Caco-2 (cell line): ENCODE data around the gene APIP. TPM values are rescaled to one million over a fixed set of nuclear protein-coding genes. Genes with fewer than 3 reads are reported as not detected.

Experiments
- BruUV-seq: library from RNA; stranded (reverse); fragments of 400-500 nt; replicated peaks from 2 replicates; lab custom pipeline; 2021; lab: Mats Ljungman, UMichigan
- CTCF ChIA-PET: fragments of 300-600 bp; sonication (Branson Sonifier 250); formaldehyde crosslinking; loops from one replicate; lab custom pipeline; 2022; ENCODE audit warnings: antibody characterized with exemption; lab: Charles Lee
- POLR2A ChIA-PET: fragments of 300-600 bp; sonication (Branson Sonifier 250); formaldehyde crosslinking; loops from one replicate; lab custom pipeline; 2022; ENCODE audit warnings: antibody characterized with exemption; lab: Charles Lee
- DNase-seq, 2 experiments: peaks; one replicate each; pipeline versions ENCODE4 v3.0.0 to v3.0.0-alpha.2; 2020 to 2022
- H3K27me3 ChIP-seq: replicated peaks from 2 replicates; pipeline ENCODE4 v1.6.0; 2011; ENCODE audit warnings: low read length; ENCODE audit not compliant: control insufficient read depth, insufficient read depth
- H3K36me3 ChIP-seq: 2 replicates; pipeline ENCODE4 v1.5.1; 2011; ENCODE audit warnings: low read length; ENCODE audit not compliant: control insufficient read depth, insufficient read depth
- H3K4me1 ChIP-seq: fragments of 250-450 bp; sonication (Bioruptor Pico); 2 replicates; pipeline ENCODE4 v1.5.1; 2020; ENCODE audit warnings: mild to moderate bottlenecking
- H3K4me3 ChIP-seq: 2 replicates; pipeline ENCODE4 v1.5.1; 2011; ENCODE audit warnings: low read depth, mild to moderate bottlenecking, control low read depth, low read length
- H3K9me3 ChIP-seq: fragments of 250-450 bp; sonication (Bioruptor Pico); 2 replicates; pipeline ENCODE4 v1.5.1; 2020; ENCODE audit warnings: mild to moderate bottlenecking, moderate library complexity
- H3K27ac Mint-ChIP-seq: one replicate; pipeline ENCODE4 v1.8.0; 2022; ENCODE audit warnings: mixed read lengths; ENCODE audit not compliant: unreplicated experiment
- H3K27me3 Mint-ChIP-seq: one replicate; pipeline ENCODE4 v1.8.0; 2022; ENCODE audit warnings: mixed read lengths; ENCODE audit not compliant: insufficient read depth, unreplicated experiment
- H3K36me3 Mint-ChIP-seq: one replicate; pipeline ENCODE4 v1.8.0; 2022; ENCODE audit warnings: mild to moderate bottlenecking, mixed read lengths; ENCODE audit not compliant: insufficient read depth, unreplicated experiment
- H3K4me1 Mint-ChIP-seq: one replicate; pipeline ENCODE4 v1.8.0; 2022; ENCODE audit warnings: low read depth, mixed read lengths; ENCODE audit not compliant: unreplicated experiment
- H3K4me3 Mint-ChIP-seq: one replicate; pipeline ENCODE4 v1.8.0; 2022; ENCODE audit warnings: mild to moderate bottlenecking, moderate library complexity, mixed read lengths; ENCODE audit not compliant: unreplicated experiment
- H3K9me3 Mint-ChIP-seq: one replicate; pipeline ENCODE4 v1.8.0; 2022; ENCODE audit warnings: mixed read lengths; ENCODE audit not compliant: unreplicated experiment
- intact Hi-C: fragments of 100-400 bp; cut with micrococcal nuclease; formaldehyde crosslinking; loops from one replicate; pipeline ENCODE4 v1.10.0; 2022; ENCODE audit not compliant: unreplicated experiment
- total RNA-seq: library from RNA; stranded (reverse); gene quantifications from 2 replicates; pipeline ENCODE4 v1.2.3, GENCODE V29; 2022
- TF ChIP-seq, protein P1 (sequence below), 2 experiments: fragments of 200-600 bp in 1 of 2; IDR thresholded peaks; 1 replicate in 1 of 2; 2 replicates in 1 of 2; pipeline versions ENCODE4 v1.5.1 to v1.8.0; 2011 to 2022; ENCODE audit warnings: antibody characterized with exemption in 1 of 2, control low read depth in 1 of 2, inconsistent platforms in 1 of 2, low read depth in 1 of 2, low read length in 1 of 2, mild to moderate bottlenecking in 1 of 2, moderate library complexity in 1 of 2; ENCODE audit not compliant: insufficient read depth in 1 of 2, severe bottlenecking in 1 of 2, unreplicated experiment in 1 of 2

The APIP gene
- total RNA-seq, 1 experiment from 2014 or later, result 19.8 TPM

DNA sequence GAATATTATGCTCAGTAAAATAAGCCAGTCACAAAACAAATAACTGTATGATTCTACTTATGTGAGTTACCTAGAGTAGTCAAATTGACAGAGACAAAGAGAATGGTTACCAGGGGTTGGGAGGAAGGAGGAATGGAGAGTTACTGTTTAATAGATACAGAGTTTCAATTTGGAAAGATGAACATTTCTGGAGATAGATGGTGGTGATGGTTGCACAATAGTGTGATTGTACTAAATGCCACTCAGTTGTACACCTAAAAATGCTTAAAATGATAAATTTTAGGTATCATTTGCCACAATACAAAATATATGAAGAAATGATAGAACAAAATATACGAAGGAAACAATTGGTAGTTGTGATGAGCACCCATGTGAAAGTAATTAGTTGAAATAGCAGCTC is 43.6 kb upstream of the APIP start:
- no peaks in the 10 kb centered on the region for H3K4me1 ChIP-seq
- H3K27me3 ChIP-seq, result no peaks in the 10 kb centered on the region
- Mint-ChIP-seq H3K27me3 (no peaks in the 10 kb centered on the region), H3K4me3 (no peak overlapping the region), H3K27ac (no peak overlapping the region), H3K36me3 (peaks cover 9% of the 10 kb centered on the region), H3K4me1 (no peaks in the 10 kb centered on the region), H3K9me3 (no peaks in the 10 kb centered on the region)
- intact Hi-C loops, result no loop called here
- CTCF ChIA-PET, result no interaction called here
- no TSS peak for BruUV-seq
- H3K9me3 ChIP-seq, result no peaks in the 10 kb centered on the region
- POLR2A ChIA-PET, result no interaction called here
- TF ChIP-seq, protein P1, sequence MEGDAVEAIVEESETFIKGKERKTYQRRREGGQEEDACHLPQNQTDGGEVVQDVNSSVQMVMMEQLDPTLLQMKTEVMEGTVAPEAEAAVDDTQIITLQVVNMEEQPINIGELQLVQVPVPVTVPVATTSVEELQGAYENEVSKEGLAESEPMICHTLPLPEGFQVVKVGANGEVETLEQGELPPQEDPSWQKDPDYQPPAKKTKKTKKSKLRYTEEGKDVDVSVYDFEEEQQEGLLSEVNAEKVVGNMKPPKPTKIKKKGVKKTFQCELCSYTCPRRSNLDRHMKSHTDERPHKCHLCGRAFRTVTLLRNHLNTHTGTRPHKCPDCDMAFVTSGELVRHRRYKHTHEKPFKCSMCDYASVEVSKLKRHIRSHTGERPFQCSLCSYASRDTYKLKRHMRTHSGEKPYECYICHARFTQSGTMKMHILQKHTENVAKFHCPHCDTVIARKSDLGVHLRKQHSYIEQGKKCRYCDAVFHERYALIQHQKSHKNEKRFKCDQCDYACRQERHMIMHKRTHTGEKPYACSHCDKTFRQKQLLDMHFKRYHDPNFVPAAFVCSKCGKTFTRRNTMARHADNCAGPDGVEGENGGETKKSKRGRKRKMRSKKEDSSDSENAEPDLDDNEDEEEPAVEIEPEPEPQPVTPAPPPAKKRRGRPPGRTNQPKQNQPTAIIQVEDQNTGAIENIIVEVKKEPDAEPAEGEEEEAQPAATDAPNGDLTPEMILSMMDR (IDR thresholded peaks at IDR 0.05; ENCODE audit: insufficient read depth in 1 of 2, low read depth in 1 of 2, low read length in 1 of 2, severe bottlenecking in 1 of 2, unreplicated experiment in 1 of 2), result no peak
- DNase-seq, result no peak
- no peak overlapping the region for H3K4me3 ChIP-seq
- H3K36me3 ChIP-seq, result no peaks in the 10 kb centered on the region

DNA sequence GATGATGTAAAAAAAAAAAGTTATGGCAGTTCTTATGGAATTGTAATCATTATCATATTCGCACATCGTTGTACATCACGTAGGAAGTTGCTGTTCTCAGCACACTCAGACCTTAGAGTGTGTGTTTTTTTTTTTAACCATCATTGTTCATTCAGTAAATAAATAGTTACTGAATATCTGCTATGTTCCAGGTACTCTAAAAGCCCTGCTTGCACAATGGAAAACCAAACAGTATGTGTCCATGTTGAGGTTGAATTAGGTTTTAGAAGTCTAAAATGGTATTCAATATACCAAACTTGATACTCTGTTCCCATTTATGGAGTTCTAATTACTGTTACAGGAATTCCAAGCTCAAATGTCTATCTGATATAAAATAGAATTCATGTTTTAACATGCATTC is 41.4 kb upstream of the APIP start:
- BruUV-seq, result no TSS peak
- TF ChIP-seq, protein P1 (IDR thresholded peaks at IDR 0.05; ENCODE audit: insufficient read depth in 1 of 2, low read depth in 1 of 2, low read length in 1 of 2, severe bottlenecking in 1 of 2, unreplicated experiment in 1 of 2), result no peak
- ChIA-PET POLR2A (no interaction called here), CTCF (no interaction called here)
- Mint-ChIP-seq H3K27me3 (no peaks in the 10 kb centered on the region), H3K27ac (no peak overlapping the region), H3K36me3 (peaks cover 9% of the 10 kb centered on the region), H3K4me3 (no peak overlapping the region), H3K9me3 (no peaks in the 10 kb centered on the region), H3K4me1 (no peaks in the 10 kb centered on the region)
- Histone ChIP-seq H3K36me3 (no peaks in the 10 kb centered on the region), H3K4me1 (no peaks in the 10 kb centered on the region), H3K4me3 (no peak overlapping the region), H3K9me3 (no peaks in the 10 kb centered on the region), H3K27me3 (no peaks in the 10 kb centered on the region)
- no peak for DNase-seq
- intact Hi-C loops, result no loop called here

DNA sequence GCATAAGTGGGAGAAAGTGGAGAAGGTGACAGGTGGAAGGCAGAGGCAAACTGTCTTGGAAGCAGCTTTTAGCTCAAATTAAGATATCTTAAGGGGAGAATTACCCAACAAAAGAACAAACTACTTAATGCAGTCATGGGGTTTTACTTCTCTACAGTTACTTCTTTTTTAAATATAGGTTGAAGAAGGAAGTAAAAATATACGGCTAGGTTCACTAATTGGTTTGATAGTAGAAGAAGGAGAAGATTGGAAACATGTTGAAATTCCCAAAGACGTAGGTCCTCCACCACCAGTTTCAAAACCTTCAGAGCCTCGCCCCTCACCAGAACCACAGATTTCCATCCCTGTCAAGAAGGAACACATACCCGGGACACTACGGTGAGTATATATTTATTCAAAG is 41.0 kb upstream of the APIP start:
- Mint-ChIP-seq H3K9me3 (no peaks in the 10 kb centered on the region), H3K36me3 (peaks cover 5% of the 10 kb centered on the region), H3K4me1 (no peaks in the 10 kb centered on the region), H3K27ac (no peak overlapping the region), H3K27me3 (no peaks in the 10 kb centered on the region), H3K4me3 (no peak overlapping the region)
- no peaks in the 10 kb centered on the region for H3K27me3 ChIP-seq
- no peak for DNase-seq
- TF ChIP-seq, protein P1 (IDR thresholded peaks at IDR 0.05; ENCODE audit: insufficient read depth in 1 of 2, low read depth in 1 of 2, low read length in 1 of 2, severe bottlenecking in 1 of 2, unreplicated experiment in 1 of 2), result no peak
- intact Hi-C loops, result no loop called here
- CTCF ChIA-PET, result no interaction called here
- no peaks in the 10 kb centered on the region for H3K4me1 ChIP-seq
- no peaks in the 10 kb centered on the region for H3K9me3 ChIP-seq
- no TSS peak for BruUV-seq
- H3K36me3 ChIP-seq, result no peaks in the 10 kb centered on the region
- POLR2A ChIA-PET, result no interaction called here
- no peak overlapping the region for H3K4me3 ChIP-seq
